NCI-H2196 treated with DMSO at 0.1 percent for 48 hours (cell line): ENCODE measurements around the gene LTC4S.

Experiments used
- DNase-seq: peaks from one replicate; lab custom pipeline; 2025; ENCODE audit not compliant: unreplicated experiment; lab: John Stamatoyannopoulos, UW

Gene LTC4S

GRCh38 chr5:179805529-179806249 lies 11.9 kb downstream of the LTC4S start:
- DNase-seq, result no peak

- peak; percentile 52 for DNase-seq
These were observed 12.7 kb downstream of the LTC4S start, which contains the start of gene MGAT4B for GRCh38 chr5:179806250-179807048. MGAT4B (minus strand) TSS chr5:179806866; CDS start chr5:179806583, 283 bp downstream.

- DNase-seq, result no peak
These were observed 18.5 kb downstream of the LTC4S start for GRCh38 chr5:179812135-179812825.

GRCh38 chr5:179812997-179813607 lies 19.3 kb downstream of the LTC4S start:
- no peak for DNase-seq

- no peak for DNase-seq
These were observed 20.3 kb downstream of the LTC4S start for GRCh38 chr5:179814090-179814489.

- no peak for DNase-seq
These were observed 21.9 kb downstream of the LTC4S start for GRCh38 chr5:179815491-179816249.

- DNase-seq, result no peak
These were observed 22.6 kb downstream of the LTC4S start for GRCh38 chr5:179816401-179816795.

- no peak for DNase-seq
These were observed 23.1 kb downstream of the LTC4S start for GRCh38 chr5:179816796-179817469.

GRCh38 chr5:179817470-179817840 lies 23.7 kb downstream of the LTC4S start:
- DNase-seq, result no peak

- DNase-seq, result no peak
These were observed 24.3 kb downstream of the LTC4S start for GRCh38 chr5:179817890-179818745.

- DNase-seq, result peak; percentile 90
These were observed 25.0 kb downstream of the LTC4S start for GRCh38 chr5:179818746-179819295.

- peak; percentile 88 for DNase-seq
These were observed 25.7 kb downstream of the LTC4S start for GRCh38 chr5:179819296-179820126.

- DNase-seq, result no peak
These were observed 26.3 kb downstream of the LTC4S start for GRCh38 chr5:179820127-179820482.

GRCh38 chr5:179820483-179821297 lies 26.9 kb downstream of the LTC4S start, which contains the start of gene SQSTM1:
SQSTM1 (plus strand) TSS chr5:179820905; CDS start chr5:179820937, 32 bp downstream.
- peak; percentile 44 for DNase-seq

- peak; percentile 86 for DNase-seq
These were observed 27.7 kb downstream of the LTC4S start for GRCh38 chr5:179821298-179822058.

GRCh38 chr5:179822059-179822432 lies 28.3 kb downstream of the LTC4S start:
- no peak for DNase-seq
